GM23248 (cell line): ENCODE results near the gene SPX.

ENCODE experiments used
- EZH2 ChIP-seq: fragments of 200-600 bp; sonication (generic); IDR thresholded peaks from 2 replicates; pipeline ENCODE4 v1.6.1; 2018; ENCODE audit warnings: antibody characterized with exemption, mild to moderate bottlenecking; ENCODE audit not compliant: insufficient read depth, poor library complexity, severe bottlenecking
- EZH2phosphoT487 ChIP-seq: fragments of 200-600 bp; sonication (generic); IDR thresholded peaks from 2 replicates; pipeline ENCODE4 v1.6.1; 2018; ENCODE audit warnings: antibody characterized with exemption, moderate library complexity, mild to moderate bottlenecking, low read depth; ENCODE audit not compliant: insufficient read depth

DNA sequence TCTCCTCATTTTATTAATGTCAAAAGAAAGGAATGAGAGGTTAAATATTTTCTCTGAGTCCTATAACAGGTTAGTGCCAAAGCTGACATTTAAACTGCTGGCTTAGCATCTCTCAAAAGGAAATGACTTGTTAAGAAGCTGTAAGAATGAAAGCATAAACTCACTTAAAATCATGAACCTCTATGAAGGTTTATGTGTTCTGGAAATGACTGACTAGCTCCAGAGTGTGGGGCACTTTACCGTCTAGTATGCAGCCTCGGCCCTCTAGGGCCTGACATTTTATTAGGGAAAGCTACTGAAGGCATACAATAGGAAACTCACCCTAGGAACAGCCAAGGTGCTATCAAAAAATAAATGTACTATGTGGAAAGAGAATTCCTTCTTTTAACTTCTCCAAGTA lies 35.1 kb downstream of the SPX start:
- TF ChIP-seq EZH2 (no peak), EZH2phosphoT487 (no peak)
